Suprapubic skin (tissue), 4 donors: Measurements from ENCODE around the gene ZNF614. TPM values are rescaled to one million over a fixed set of nuclear protein-coding genes. Genes with fewer than 3 reads are reported as not detected.

Experiments
- DNase-seq, 2 donors: peaks; one replicate each; pipeline ENCODE4 v3.0.0-alpha.2; 2019; ENCODE audit warnings: low spot score in 2 of 2
- H3K27ac ChIP-seq: fragments of 200-600 bp; sonication (generic); one replicate; pipeline ENCODE4 v1.5.1; 2019
- H3K27me3 ChIP-seq: fragments of 200-600 bp; sonication (generic); one replicate; pipeline ENCODE4 v1.5.1; 2019
- H3K36me3 ChIP-seq: fragments of 200-600 bp; sonication (generic); one replicate; pipeline ENCODE4 v1.5.1; 2019
- H3K4me1 ChIP-seq: fragments of 200-600 bp; sonication (generic); one replicate; pipeline ENCODE4 v1.5.1; 2019
- H3K4me3 ChIP-seq: fragments of 200-600 bp; sonication (generic); one replicate; pipeline ENCODE4 v1.5.1; 2019; ENCODE audit warnings: mild to moderate bottlenecking
- H3K9me3 ChIP-seq: fragments of 200-600 bp; sonication (generic); one replicate; pipeline ENCODE4 v1.5.1; 2019
- EP300 ChIP-seq: sonication (generic); formaldehyde crosslinking; IDR thresholded peaks from one replicate; pipeline ENCODE4 v1.6.1; 2017; ENCODE audit warnings: antibody characterized with exemption
- POLR2A ChIP-seq, 2 donors: fragments of 450-650 bp; IDR thresholded peaks; one replicate each; pipeline ENCODE4 v1.6.1; 2017; ENCODE audit warnings: antibody characterized with exemption in 2 of 2, mild to moderate bottlenecking in 2 of 2, moderate library complexity in 2 of 2
- POLR2AphosphoS5 ChIP-seq, 3 donors: sonication (generic); formaldehyde crosslinking; IDR thresholded peaks; one replicate each; pipeline ENCODE4 v1.6.1; 2017; ENCODE audit warnings: antibody characterized with exemption in 3 of 3
- WGBS: methylation state at CpG from one replicate; pipeline ENCODE4 v1.1.5; 2018; 5-methylcytosine and 5-hydroxymethylcytosine counted together
- total RNA-seq, 4 donors: library from RNA; depleted of rRNA; stranded (reverse); fragments of >200 nt; gene quantifications; one replicate each; pipeline ENCODE4 v1.1.0, GENCODE V29; 2016
- TF ChIP-seq, protein P1 (sequence below), 2 donors: fragments of 200-600 bp in 1 of 2; fragments of 450-650 bp in 1 of 2; sonication (generic) in 1 of 2; IDR thresholded peaks; one replicate each; pipeline ENCODE4 v1.5.1; 2016 to 2019; ENCODE audit warnings: antibody characterized with exemption in 2 of 2, mild to moderate bottlenecking in 1 of 2, moderate library complexity in 1 of 2

Gene ZNF614
- total RNA-seq, 4 donors from 2014 or later, result 4.1 to 8.5 (median 4.6) TPM

DNA sequence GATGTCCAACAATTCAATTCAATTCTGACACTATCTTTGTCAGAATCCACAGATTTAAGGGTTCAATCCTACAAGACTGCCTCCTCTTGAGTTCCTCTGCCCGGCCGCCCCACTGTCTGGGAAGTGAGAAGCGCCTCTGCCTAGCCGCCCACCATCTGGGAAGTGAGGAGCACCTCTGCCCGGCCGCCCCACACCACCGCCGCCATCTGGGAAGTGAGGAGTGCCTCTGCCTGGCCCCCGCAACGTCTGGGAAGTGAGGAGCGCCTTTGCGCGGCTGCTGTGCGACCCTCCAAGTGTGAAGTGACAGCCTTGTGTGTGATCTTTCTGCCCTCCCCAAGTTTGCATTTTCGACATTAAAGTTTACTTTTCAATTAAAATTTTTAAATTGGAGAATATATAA lies 6.0 kb downstream of the ZNF614 start:
- no peaks in the 10 kb centered on the region for H3K27me3 ChIP-seq
- H3K4me1 ChIP-seq, result peaks cover 3% of the 10 kb centered on the region
- H3K27ac ChIP-seq, result no peak overlapping the region
- H3K9me3 ChIP-seq, result peaks cover 60% of the 10 kb centered on the region
- no peak for DNase-seq
- 94% methylated on average over 15 of the region's 15 CpGs for WGBS
- no peak for TF ChIP-seq POLR2A (IDR thresholded peaks at IDR 0.05)
- TF ChIP-seq, protein P1, sequence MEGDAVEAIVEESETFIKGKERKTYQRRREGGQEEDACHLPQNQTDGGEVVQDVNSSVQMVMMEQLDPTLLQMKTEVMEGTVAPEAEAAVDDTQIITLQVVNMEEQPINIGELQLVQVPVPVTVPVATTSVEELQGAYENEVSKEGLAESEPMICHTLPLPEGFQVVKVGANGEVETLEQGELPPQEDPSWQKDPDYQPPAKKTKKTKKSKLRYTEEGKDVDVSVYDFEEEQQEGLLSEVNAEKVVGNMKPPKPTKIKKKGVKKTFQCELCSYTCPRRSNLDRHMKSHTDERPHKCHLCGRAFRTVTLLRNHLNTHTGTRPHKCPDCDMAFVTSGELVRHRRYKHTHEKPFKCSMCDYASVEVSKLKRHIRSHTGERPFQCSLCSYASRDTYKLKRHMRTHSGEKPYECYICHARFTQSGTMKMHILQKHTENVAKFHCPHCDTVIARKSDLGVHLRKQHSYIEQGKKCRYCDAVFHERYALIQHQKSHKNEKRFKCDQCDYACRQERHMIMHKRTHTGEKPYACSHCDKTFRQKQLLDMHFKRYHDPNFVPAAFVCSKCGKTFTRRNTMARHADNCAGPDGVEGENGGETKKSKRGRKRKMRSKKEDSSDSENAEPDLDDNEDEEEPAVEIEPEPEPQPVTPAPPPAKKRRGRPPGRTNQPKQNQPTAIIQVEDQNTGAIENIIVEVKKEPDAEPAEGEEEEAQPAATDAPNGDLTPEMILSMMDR (IDR thresholded peaks at IDR 0.05), result no peak
- TF ChIP-seq EP300, result no peak
- TF ChIP-seq POLR2AphosphoS5 (IDR thresholded peaks at IDR 0.05), result no peak
- H3K36me3 ChIP-seq, result peaks cover 88% of the 10 kb centered on the region
- H3K4me3 ChIP-seq, result no peak overlapping the region

DNA sequence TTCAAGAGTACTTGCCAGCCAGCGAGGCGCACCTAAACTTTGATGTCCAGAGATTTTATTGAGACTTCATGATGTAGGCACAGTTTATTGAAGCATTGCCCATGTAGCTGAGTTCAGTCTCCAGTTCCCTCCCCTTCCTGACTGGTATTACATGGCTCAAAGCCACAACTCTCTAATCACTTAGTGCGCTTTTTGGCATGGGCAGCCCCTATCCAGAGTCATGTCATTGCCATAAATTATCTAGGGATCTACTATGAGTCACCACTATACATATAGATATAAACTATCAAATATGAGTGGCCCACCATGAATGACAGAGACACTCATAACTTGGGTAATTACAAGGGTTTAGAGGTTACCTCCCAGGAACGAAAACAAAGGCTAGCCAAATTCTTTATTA lies 7.7 kb downstream of the ZNF614 start:
- Histone ChIP-seq H3K36me3 (peaks cover 100% of the 10 kb centered on the region), H3K27ac (no peak overlapping the region), H3K9me3 (peaks cover 66% of the 10 kb centered on the region), H3K27me3 (no peaks in the 10 kb centered on the region), H3K4me3 (no peak overlapping the region), H3K4me1 (no peaks in the 10 kb centered on the region)
- DNase-seq, result no peak
- WGBS, result 96% methylated on average over 4 of the region's 4 CpGs
- no peak for TF ChIP-seq EP300
- no peak for TF ChIP-seq POLR2A (IDR thresholded peaks at IDR 0.05)
- TF ChIP-seq, protein P1 (IDR thresholded peaks at IDR 0.05), result no peak
- TF ChIP-seq POLR2AphosphoS5 (IDR thresholded peaks at IDR 0.05), result no peak

DNA sequence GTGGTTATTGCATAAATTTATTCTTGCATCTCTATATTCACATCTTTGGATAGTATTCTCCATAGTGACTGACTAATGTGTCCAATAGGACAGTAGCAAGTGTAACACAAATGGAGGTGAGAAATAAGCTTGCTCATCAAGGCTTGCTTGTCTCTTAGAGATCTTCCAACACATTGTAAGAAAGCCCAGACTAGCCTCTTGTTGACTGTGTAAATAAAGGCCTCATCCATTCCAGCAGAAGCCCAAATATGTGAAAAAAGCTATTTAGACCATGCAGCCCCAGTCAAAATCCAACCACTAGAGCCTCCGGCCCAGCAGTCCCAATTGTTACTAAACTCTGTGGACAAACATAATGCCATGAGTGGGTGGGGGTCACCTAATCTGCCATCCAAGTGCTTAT lies 17.5 kb downstream of the ZNF614 start:
- DNase-seq, result no peak
- Histone ChIP-seq H3K27ac (no peak overlapping the region), H3K27me3 (no peaks in the 10 kb centered on the region), H3K4me1 (peaks cover 13% of the 10 kb centered on the region), H3K9me3 (peaks cover 36% of the 10 kb centered on the region), H3K36me3 (peaks cover 20% of the 10 kb centered on the region), H3K4me3 (no peak overlapping the region)
- WGBS, result 100% methylated on average over 1 of the region's 1 CpG
- TF ChIP-seq, protein P1 (IDR thresholded peaks at IDR 0.05), result no peak
- TF ChIP-seq POLR2A (IDR thresholded peaks at IDR 0.05) (no peak), EP300 (no peak), POLR2AphosphoS5 (IDR thresholded peaks at IDR 0.05) (no peak)

DNA sequence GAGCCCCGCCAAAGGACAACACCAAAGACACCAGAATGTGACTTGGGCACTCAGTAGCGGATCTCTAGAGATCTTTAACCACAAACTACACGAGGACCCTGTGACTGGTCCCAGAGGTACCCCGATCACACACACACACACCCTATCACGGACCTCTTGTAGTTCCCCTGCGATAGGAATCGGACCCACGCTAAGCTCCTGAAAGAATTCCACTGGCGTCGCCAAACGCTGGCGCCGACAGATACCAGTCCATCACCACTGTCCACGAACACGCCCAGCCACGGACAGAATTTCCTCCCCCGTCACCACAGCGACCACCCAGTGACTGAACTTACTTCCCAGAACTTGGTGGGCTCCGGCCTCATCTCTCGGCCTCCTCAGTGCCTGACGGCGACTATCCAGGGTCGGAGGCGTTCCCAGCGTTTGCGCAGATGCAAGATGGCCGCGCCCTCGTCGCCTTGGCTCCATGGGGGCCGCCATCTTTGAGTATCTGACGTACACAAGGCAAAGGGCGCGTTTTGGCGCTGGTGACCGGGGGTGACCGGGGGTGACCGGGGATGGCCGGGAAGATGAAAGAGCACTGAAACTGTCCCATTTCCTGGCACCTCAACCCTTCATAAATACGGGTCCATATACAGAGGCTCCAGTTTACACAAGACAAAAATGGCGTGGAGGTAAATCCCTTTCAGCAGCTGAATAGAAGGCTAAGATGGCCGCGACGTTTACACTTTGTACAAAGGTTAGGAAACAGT lies 20.2 kb downstream of the ZNF614 start, which contains the start of gene ZNF615:
TSS of gene ZNF615 (minus strand) at position 406 of the 752 bp plus-strand sequence. CDS start 4,500 bp downstream, outside the sequence.
- peak; percentile 90 to 95 for DNase-seq
- Histone ChIP-seq H3K4me3 (peak within 1 kb of the TSS; percentile 75), H3K27ac (peak within 1 kb of the TSS; percentile 75), H3K4me1 (peaks cover 13% of the 10 kb centered on the region), H3K36me3 (peaks cover 21% of the 10 kb centered on the region), H3K27me3 (no peaks in the 10 kb centered on the region), H3K9me3 (peaks cover 25% of the 10 kb centered on the region)
- WGBS, result 0% methylated on average over 44 of the region's 44 CpGs
- TF ChIP-seq POLR2A (IDR thresholded peaks at IDR 0.05), result peak in 1 of 2 donors; percentile 25
- TF ChIP-seq POLR2AphosphoS5 (IDR thresholded peaks at IDR 0.05), result peak in 1 of 3 donors; percentile 18
- no peak for TF ChIP-seq EP300
- TF ChIP-seq, protein P1 (IDR thresholded peaks at IDR 0.05), result no peak

DNA sequence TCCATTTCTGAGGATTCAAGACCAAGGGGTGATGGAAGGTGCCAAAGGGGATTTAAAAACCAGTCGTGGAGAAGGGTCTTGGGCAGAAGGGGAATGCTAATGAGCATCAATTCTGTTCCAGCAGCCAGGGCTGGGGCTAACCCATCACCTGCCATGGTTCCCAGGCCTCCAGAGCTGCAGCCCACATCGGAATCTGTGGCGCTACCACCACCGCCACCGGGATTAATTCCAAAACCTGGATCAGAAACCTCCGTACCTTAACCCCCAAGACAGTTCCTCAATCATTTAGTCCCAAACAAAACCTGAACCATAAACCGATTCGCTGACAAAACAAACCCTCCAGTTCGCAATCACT lies 20.8 kb downstream of the ZNF614 start:
- WGBS, result 9% methylated on average over 9 of the region's 9 CpGs

More for the DNA sequence above, 20.8 kb downstream of the ZNF614 start:
- H3K9me3 ChIP-seq, result peaks cover 22% of the 10 kb centered on the region
- H3K4me1 ChIP-seq, result peaks cover 13% of the 10 kb centered on the region
- TF ChIP-seq, protein P1 (IDR thresholded peaks at IDR 0.05), result no peak
- peak overlapping the region; percentile 75 for H3K4me3 ChIP-seq
- H3K27ac ChIP-seq, result peak overlapping the region; percentile 75
- peaks cover 21% of the 10 kb centered on the region for H3K36me3 ChIP-seq
- DNase-seq, result no peak
- no peaks in the 10 kb centered on the region for H3K27me3 ChIP-seq
